Calu3 (cell line): ENCODE results near the gene CYS1. TPM values are rescaled to one million over a fixed set of nuclear protein-coding genes. Genes with fewer than 3 reads are reported as not detected.
"Not testable (repeated sequence)": the region's sequence is repeated elsewhere in the genome, so short reads cannot be mapped to it uniquely, and the experiment has no call there.

ENCODE experiments used
- BruUV-seq: library from RNA; stranded (reverse); fragments of 400-500 nt; replicated peaks from 2 replicates; lab custom pipeline; 2021; lab: Mats Ljungman, UMichigan
- CTCF ChIA-PET: fragments of 300-600 bp; sonication (Branson Sonifier 250); formaldehyde crosslinking; loops from one replicate; lab custom pipeline; 2022; ENCODE audit warnings: antibody characterized with exemption; lab: Charles Lee
- DNase-seq: peaks from one replicate; pipeline ENCODE4 v3.0.0; 2022
- H3K27ac Mint-ChIP-seq: one replicate; pipeline ENCODE4 v1.8.0; 2022; ENCODE audit warnings: mixed read lengths; ENCODE audit not compliant: unreplicated experiment
- H3K27me3 Mint-ChIP-seq: one replicate; pipeline ENCODE4 v1.8.0; 2022; ENCODE audit warnings: mixed read lengths; ENCODE audit not compliant: unreplicated experiment
- H3K36me3 Mint-ChIP-seq: one replicate; pipeline ENCODE4 v1.8.0; 2022; ENCODE audit warnings: mild to moderate bottlenecking, moderate library complexity, mixed read lengths; ENCODE audit not compliant: insufficient read depth, unreplicated experiment
- H3K4me1 Mint-ChIP-seq: one replicate; pipeline ENCODE4 v1.8.0; 2022; ENCODE audit warnings: mild to moderate bottlenecking, low read depth, mixed read lengths; ENCODE audit not compliant: unreplicated experiment
- H3K4me3 Mint-ChIP-seq: one replicate; pipeline ENCODE4 v1.8.0; 2022; ENCODE audit warnings: mild to moderate bottlenecking, low read depth, moderate library complexity, mixed read lengths; ENCODE audit not compliant: unreplicated experiment
- H3K9me3 Mint-ChIP-seq: one replicate; pipeline ENCODE4 v1.8.0; 2022; ENCODE audit warnings: low read depth, mixed read lengths; ENCODE audit not compliant: unreplicated experiment
- CTCF ChIP-seq: fragments of 200-600 bp; IDR thresholded peaks from one replicate; pipeline ENCODE4 v1.8.0; 2022; ENCODE audit warnings: antibody characterized with exemption; ENCODE audit not compliant: unreplicated experiment
- intact Hi-C: fragments of 100-400 bp; cut with micrococcal nuclease; formaldehyde crosslinking; loops from one replicate; pipeline ENCODE4 v1.10.0; 2022; ENCODE audit not compliant: unreplicated experiment
- total RNA-seq: library from RNA; stranded (reverse); gene quantifications from 2 replicates; pipeline ENCODE4 v1.2.3, GENCODE V29; 2022

The CYS1 gene
- total RNA-seq, 1 experiment from 2014 or later = 4.8 TPM

GRCh38 chr2:10034333-10035052 lies 45.7 kb downstream of the CYS1 start:
- Mint-ChIP-seq H3K9me3 (no peaks in the 10 kb centered on the region), H3K36me3 (peaks cover 5% of the 10 kb centered on the region), H3K4me3 (no peak overlapping the region), H3K27ac (no peak overlapping the region), H3K4me1 (no peaks in the 10 kb centered on the region), H3K27me3 (no peaks in the 10 kb centered on the region)
- intact Hi-C loops = no loop called here
- TF ChIP-seq CTCF = no peak
- DNase-seq = no peak
- BruUV-seq = no TSS peak
- CTCF ChIA-PET = no interaction called here

GRCh38 chr2:10033251-10034006 lies 46.8 kb downstream of the CYS1 start:
- H3K27me3 Mint-ChIP-seq = no peaks in the 10 kb centered on the region
- no peak overlapping the region for H3K4me3 Mint-ChIP-seq
- TF ChIP-seq CTCF = no peak
- no peak for DNase-seq
- BruUV-seq = no TSS peak
- CTCF ChIA-PET = no interaction called here
- H3K4me1 Mint-ChIP-seq = no peaks in the 10 kb centered on the region
- intact Hi-C loops = no loop called here
- H3K36me3 Mint-ChIP-seq = peaks cover 5% of the 10 kb centered on the region
- no peaks in the 10 kb centered on the region for H3K9me3 Mint-ChIP-seq
- H3K27ac Mint-ChIP-seq = no peak overlapping the region

- intact Hi-C loops = no loop called here
- H3K27me3 Mint-ChIP-seq = no peaks in the 10 kb centered on the region
- no peak for DNase-seq
- TF ChIP-seq CTCF = no peak
- H3K4me1 Mint-ChIP-seq = no peaks in the 10 kb centered on the region
- BruUV-seq = no TSS peak
- CTCF ChIA-PET = no interaction called here
- no peaks in the 10 kb centered on the region for H3K9me3 Mint-ChIP-seq
- no peak overlapping the region for H3K27ac Mint-ChIP-seq
- H3K36me3 Mint-ChIP-seq = peaks cover 3% of the 10 kb centered on the region
- no peak overlapping the region for H3K4me3 Mint-ChIP-seq
Measured at GRCh38 chr2:10032746-10033105, 47.5 kb downstream of the CYS1 start.

GRCh38 chr2:10031886-10032745 lies 48.1 kb downstream of the CYS1 start:
- intact Hi-C loops = no loop called here
- no peaks in the 10 kb centered on the region for H3K9me3 Mint-ChIP-seq
- no peak for DNase-seq
- no peak overlapping the region for H3K4me3 Mint-ChIP-seq
- no peak overlapping the region for H3K27ac Mint-ChIP-seq
- CTCF ChIA-PET = no interaction called here
- no peaks in the 10 kb centered on the region for H3K4me1 Mint-ChIP-seq
- no peaks in the 10 kb centered on the region for H3K27me3 Mint-ChIP-seq
- no peaks in the 10 kb centered on the region for H3K36me3 Mint-ChIP-seq
- TF ChIP-seq CTCF = no peak
- no TSS peak for BruUV-seq

- H3K4me3 Mint-ChIP-seq, CTCF ChIA-PET, BruUV-seq, intact Hi-C loops, H3K27ac Mint-ChIP-seq, H3K9me3 Mint-ChIP-seq, H3K36me3 Mint-ChIP-seq, H3K27me3 Mint-ChIP-seq, H3K4me1 Mint-ChIP-seq, DNase-seq: not testable (repeated sequence)
Measured at GRCh38 chr2:10030798-10031197, 49.4 kb downstream of the CYS1 start.
